ENCODE data around the gene CDRT4.

DNA sequence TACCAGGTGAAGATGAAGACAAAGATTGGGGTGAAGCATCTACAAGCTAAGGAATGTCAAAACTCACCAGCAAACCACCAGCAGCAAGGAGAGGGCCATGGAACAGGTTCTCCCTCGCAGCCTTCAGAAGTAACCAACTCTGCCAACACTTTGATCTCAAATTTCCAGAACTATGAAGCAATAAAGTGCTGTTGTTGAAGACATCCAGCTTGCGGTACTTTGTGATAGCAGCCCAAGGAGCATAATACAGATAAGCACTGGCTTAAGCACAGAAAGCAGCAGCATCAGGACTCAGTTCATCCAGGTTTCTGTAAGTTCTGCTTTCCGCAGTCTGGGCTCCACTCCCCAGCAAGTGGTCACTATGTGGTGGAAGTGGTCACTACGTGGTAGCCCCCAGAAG is 16.0 kb upstream of the CDRT4 start:
- TF ChIP-seq, protein P1, sequence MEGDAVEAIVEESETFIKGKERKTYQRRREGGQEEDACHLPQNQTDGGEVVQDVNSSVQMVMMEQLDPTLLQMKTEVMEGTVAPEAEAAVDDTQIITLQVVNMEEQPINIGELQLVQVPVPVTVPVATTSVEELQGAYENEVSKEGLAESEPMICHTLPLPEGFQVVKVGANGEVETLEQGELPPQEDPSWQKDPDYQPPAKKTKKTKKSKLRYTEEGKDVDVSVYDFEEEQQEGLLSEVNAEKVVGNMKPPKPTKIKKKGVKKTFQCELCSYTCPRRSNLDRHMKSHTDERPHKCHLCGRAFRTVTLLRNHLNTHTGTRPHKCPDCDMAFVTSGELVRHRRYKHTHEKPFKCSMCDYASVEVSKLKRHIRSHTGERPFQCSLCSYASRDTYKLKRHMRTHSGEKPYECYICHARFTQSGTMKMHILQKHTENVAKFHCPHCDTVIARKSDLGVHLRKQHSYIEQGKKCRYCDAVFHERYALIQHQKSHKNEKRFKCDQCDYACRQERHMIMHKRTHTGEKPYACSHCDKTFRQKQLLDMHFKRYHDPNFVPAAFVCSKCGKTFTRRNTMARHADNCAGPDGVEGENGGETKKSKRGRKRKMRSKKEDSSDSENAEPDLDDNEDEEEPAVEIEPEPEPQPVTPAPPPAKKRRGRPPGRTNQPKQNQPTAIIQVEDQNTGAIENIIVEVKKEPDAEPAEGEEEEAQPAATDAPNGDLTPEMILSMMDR (IDR thresholded peaks at IDR 0.05; ENCODE audit: low read depth, low read length), result no peak
- TF ChIP-seq EZH2phosphoT487 (IDR thresholded peaks at IDR 0.05; ENCODE audit: low read depth), result no peak
